Measurements from ENCODE around the gene TYW1B.
"Not testable (repeated sequence)": the region's sequence is repeated elsewhere in the genome, so short reads cannot be mapped to it uniquely, and the experiment has no call there.

The TYW1B gene

GRCh38 chr7:72546586-72547237 is 281.3 kb downstream of the TYW1B start:
- DNase-seq = not testable (repeated sequence)

GRCh38 chr7:72544531-72544930 is 283.5 kb downstream of the TYW1B start:
- DNase-seq = not testable (repeated sequence)

GRCh38 chr7:72540923-72541322 is 287.1 kb downstream of the TYW1B start:
- DNase-seq = no peak

DNA sequence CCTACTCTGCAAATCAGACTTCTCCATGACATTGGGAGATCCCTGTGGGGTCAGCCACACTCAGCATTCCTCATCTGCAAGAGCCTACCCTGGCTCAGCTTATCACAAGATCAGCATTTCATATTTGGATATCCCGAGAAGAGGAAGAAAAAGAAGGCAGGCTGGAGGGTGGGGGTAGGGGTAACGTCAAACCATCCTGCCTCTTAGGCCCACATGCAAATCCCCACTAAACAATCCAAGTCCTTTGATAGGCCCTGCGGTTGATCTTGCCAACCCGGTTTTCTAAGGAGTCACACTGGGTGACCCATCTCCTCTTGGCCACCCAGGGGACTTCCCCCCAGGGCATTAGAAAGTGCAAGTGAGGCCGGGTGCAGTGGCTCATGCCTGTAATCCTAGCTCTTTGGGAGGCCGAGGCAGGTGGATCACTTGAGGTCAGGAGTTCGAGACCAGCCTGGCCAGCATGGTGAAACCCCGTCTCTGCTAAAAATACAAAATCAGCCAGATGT is 287.8 kb downstream of the TYW1B start:
- DNase-seq = no peak

DNA sequence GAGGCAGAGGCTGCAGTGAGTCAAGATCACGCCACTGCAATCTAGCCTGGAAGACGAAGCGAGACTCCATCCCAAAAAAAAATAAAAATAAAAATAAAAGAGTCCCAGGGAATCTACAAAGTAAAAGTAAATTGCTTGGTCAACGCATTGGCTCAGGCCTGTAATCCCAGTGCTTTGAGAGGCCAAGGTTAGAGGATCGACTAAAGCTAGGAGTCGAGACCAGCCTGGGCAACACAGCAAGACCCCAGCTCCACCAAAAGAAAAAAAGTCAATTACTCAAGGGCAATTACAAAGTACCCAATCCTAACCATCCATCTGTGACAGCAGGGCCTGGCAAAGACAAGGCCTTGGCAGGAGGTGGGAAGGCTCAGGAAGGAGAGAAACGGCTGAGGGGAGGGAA is 288.3 kb downstream of the TYW1B start:
- DNase-seq = no peak

- DNase-seq = no peak
Measured at GRCh38 chr7:72538856-72539255, 289.1 kb downstream of the TYW1B start.

- DNase-seq = no peak
Measured at GRCh38 chr7:72538147-72538546, 289.9 kb downstream of the TYW1B start.

GRCh38 chr7:72536038-72536437 is 292.0 kb downstream of the TYW1B start:
- not testable (repeated sequence) for DNase-seq

DNA sequence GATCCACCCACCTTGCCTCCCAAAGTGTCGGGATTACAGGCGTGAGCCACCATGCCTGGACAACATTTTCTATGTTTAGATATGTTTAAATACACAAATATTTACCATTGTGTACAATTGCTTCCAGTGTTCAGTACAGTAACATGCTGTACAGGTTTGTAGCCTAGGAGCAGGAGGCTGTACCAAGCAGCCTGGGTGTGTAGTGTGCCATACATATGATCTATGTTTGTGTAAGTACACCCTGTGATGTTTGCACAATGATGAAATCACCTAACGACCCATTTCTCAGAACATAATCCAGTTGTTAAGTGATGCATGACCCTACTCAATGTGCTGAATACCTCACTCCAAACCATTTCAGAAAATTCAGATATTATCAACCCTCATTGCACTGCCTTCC is 297.0 kb downstream of the TYW1B start:
- DNase-seq = not testable (repeated sequence)

Data from NCI-H1436 treated with DMSO at 0.1 percent for 48 hours (cell line).